A673 (cell line): Measurements from ENCODE around the gene TMEM255B. TPM values are rescaled to one million over a fixed set of nuclear protein-coding genes. Genes with fewer than 3 reads are reported as not detected.

Experiments
- BruUV-seq: library from RNA; stranded (reverse); fragments of 400-500 nt; replicated peaks from 2 replicates; lab custom pipeline; 2021; lab: Mats Ljungman, UMichigan
- CTCF ChIA-PET: fragments of 300-600 bp; sonication (Branson Sonifier 250); formaldehyde crosslinking; loops from one replicate; lab custom pipeline; 2022; ENCODE audit warnings: antibody characterized with exemption; lab: Charles Lee
- POLR2A ChIA-PET: fragments of 300-600 bp; sonication (Branson Sonifier 250); formaldehyde crosslinking; loops from one replicate; lab custom pipeline; 2022; ENCODE audit warnings: antibody characterized with exemption; ENCODE audit not compliant: low non-redundant PET; lab: Charles Lee
- DNase-seq: peaks from one replicate; pipeline ENCODE4 v3.0.0-alpha.2; 2015; ENCODE audit warnings: low spot score
- H3K27ac ChIP-seq: fragments of 200-600 bp; sonication (generic); 2 replicates; pipeline ENCODE4 v1.5.1; 2016; ENCODE audit warnings: mixed run types, low read depth, mild to moderate bottlenecking, mixed read lengths, antibody characterized with exemption, low read length; ENCODE audit not compliant: poor library complexity, severe bottlenecking
- H3K27me3 ChIP-seq: fragments of 200-600 bp; sonication (generic); replicated peaks from 2 replicates; pipeline ENCODE4 v1.6.1; 2017; ENCODE audit warnings: mixed run types, low read depth, mild to moderate bottlenecking, mixed read lengths, antibody characterized with exemption, low read length; ENCODE audit not compliant: insufficient read depth, poor library complexity
- H3K36me3 ChIP-seq: fragments of 200-600 bp; sonication (generic); 2 replicates; pipeline ENCODE4 v1.6.1; 2016; ENCODE audit warnings: mixed run types, mild to moderate bottlenecking, mixed read lengths, antibody characterized with exemption, low read length; ENCODE audit not compliant: insufficient read depth, poor library complexity, severe bottlenecking
- H3K4me1 ChIP-seq: fragments of 200-600 bp; sonication (generic); 2 replicates; pipeline ENCODE4 v1.6.1; 2017; ENCODE audit warnings: mixed run types, mild to moderate bottlenecking, mixed read lengths, antibody characterized with exemption, low read length; ENCODE audit not compliant: insufficient read depth, poor library complexity, severe bottlenecking
- H3K4me3 ChIP-seq: fragments of 200-600 bp; sonication (generic); 2 replicates; pipeline ENCODE4 v1.5.1; 2016; ENCODE audit warnings: low read depth, mixed run types, mild to moderate bottlenecking, mixed read lengths, low read length; ENCODE audit not compliant: poor library complexity, severe bottlenecking
- H3K9me3 ChIP-seq: fragments of 200-600 bp; sonication (generic); 2 replicates; pipeline ENCODE4 v1.6.1; 2016; ENCODE audit warnings: mixed run types, low read depth, mild to moderate bottlenecking, mixed read lengths, antibody characterized with exemption, low read length; ENCODE audit not compliant: poor library complexity, severe bottlenecking
- CTCF ChIP-seq: fragments of 300-800, 200-600 bp; sonication (generic); conservative IDR thresholded peaks from 2 replicates; pipeline ENCODE4 v1.5.1; 2017; ENCODE audit warnings: low read depth, mild to moderate bottlenecking, antibody characterized with exemption, low read length, moderate library complexity, mixed read lengths
- EZH2 ChIP-seq: fragments of 200-600 bp; sonication (generic); IDR thresholded peaks from 2 replicates; pipeline ENCODE4 v1.6.1; 2017; ENCODE audit warnings: borderline replicate concordance, low read depth, mild to moderate bottlenecking, mixed read lengths, antibody characterized with exemption, low read length; ENCODE audit not compliant: poor library complexity, severe bottlenecking
- intact Hi-C: fragments of 100-400 bp; cut with micrococcal nuclease; formaldehyde crosslinking; loops from one replicate; pipeline ENCODE4 v1.10.0; 2022; ENCODE audit not compliant: unreplicated experiment
- total RNA-seq: library from RNA; stranded (reverse); gene quantifications from 2 replicates; pipeline ENCODE4 v1.2.3, GENCODE V29; 2021

Gene TMEM255B
- total RNA-seq, 1 experiment from 2014 or later: 0.06 TPM

GRCh38 chr13:113834496-113835200 lies 75.6 kb downstream of the TMEM255B start:
- CTCF ChIA-PET: no interaction called here
- no peaks in the 10 kb centered on the region for H3K9me3 ChIP-seq
- intact Hi-C loops: no loop called here
- DNase-seq: no peak
- TF ChIP-seq EZH2: no peak
- no peak for TF ChIP-seq CTCF
- H3K27me3 ChIP-seq: no peaks in the 10 kb centered on the region
- peaks cover 11% of the 10 kb centered on the region for H3K4me1 ChIP-seq
- H3K27ac ChIP-seq: no peak overlapping the region
- POLR2A ChIA-PET: no interaction called here
- BruUV-seq: no TSS peak
- no peaks in the 10 kb centered on the region for H3K36me3 ChIP-seq
- H3K4me3 ChIP-seq: no peak overlapping the region

- intact Hi-C loops: no loop called here
- H3K27me3 ChIP-seq: no peaks in the 10 kb centered on the region
- CTCF ChIA-PET: interaction anchor here (0.6 kb wide), 1 partner anchor 48 kb away, joined by 3 read pairs; no protein-coding TSS in a partner anchor
- POLR2A ChIA-PET: no interaction called here
- H3K4me1 ChIP-seq: peaks cover 16% of the 10 kb centered on the region
- no TSS peak for BruUV-seq
- H3K4me3 ChIP-seq: no peak overlapping the region
- peak; percentile 51 for DNase-seq
- no peaks in the 10 kb centered on the region for H3K9me3 ChIP-seq
- no peak overlapping the region for H3K27ac ChIP-seq
- TF ChIP-seq EZH2: no peak
- TF ChIP-seq CTCF: no peak
- no peaks in the 10 kb centered on the region for H3K36me3 ChIP-seq
Observed at GRCh38 chr13:113835461-113836270, 76.6 kb downstream of the TMEM255B start.

- Histone ChIP-seq H3K36me3 (no peaks in the 10 kb centered on the region), H3K4me3 (no peak overlapping the region), H3K4me1 (peaks cover 17% of the 10 kb centered on the region), H3K27ac (no peak overlapping the region), H3K27me3 (no peaks in the 10 kb centered on the region), H3K9me3 (no peaks in the 10 kb centered on the region)
- ChIA-PET POLR2A (no interaction called here), CTCF (no interaction called here)
- intact Hi-C loops: no loop called here
- BruUV-seq: no TSS peak
- TF ChIP-seq CTCF (no peak), EZH2 (no peak)
- DNase-seq: peak; percentile 29
Observed at GRCh38 chr13:113836768-113837559, 77.9 kb downstream of the TMEM255B start.
